HG03558 (cell line): ENCODE data around the gene ATXN1.

ENCODE experiments used
- ATAC-seq: cut with Tn5 transposase; IDR thresholded peaks from one replicate; pipeline ENCODE4 v1.9.1; 2021; ENCODE audit warnings: moderate number of reproducible peaks; ENCODE audit not compliant: unreplicated experiment; ENCODE audit errors: extremely low read depth

ATXN1 gene

GRCh38 chr6:16437095-16437494 is 324.2 kb downstream of the ATXN1 start:
- no peak for ATAC-seq

- no peak for ATAC-seq
Measured at GRCh38 chr6:16436550-16436949, 324.7 kb downstream of the ATXN1 start.

- no peak for ATAC-seq
Measured at GRCh38 chr6:16434885-16435284, 326.4 kb downstream of the ATXN1 start.

- ATAC-seq, result no peak
Measured at GRCh38 chr6:16433338-16433890, 327.8 kb downstream of the ATXN1 start.

- ATAC-seq, result no peak
Measured at GRCh38 chr6:16432075-16433032, 328.9 kb downstream of the ATXN1 start.

- no peak for ATAC-seq
Measured at GRCh38 chr6:16431106-16431505, 330.2 kb downstream of the ATXN1 start.

GRCh38 chr6:16430391-16431089 is 330.7 kb downstream of the ATXN1 start:
- ATAC-seq, result no peak

- ATAC-seq, result no peak
Measured at GRCh38 chr6:16429669-16430068, 331.6 kb downstream of the ATXN1 start.

- ATAC-seq, result no peak
Measured at GRCh38 chr6:16427124-16427523, 334.1 kb downstream of the ATXN1 start.

GRCh38 chr6:16425881-16426615 is 335.2 kb downstream of the ATXN1 start:
- no peak for ATAC-seq

- no peak for ATAC-seq
Measured at GRCh38 chr6:16421462-16421960, 339.7 kb downstream of the ATXN1 start.

GRCh38 chr6:16420715-16421461 is 340.4 kb downstream of the ATXN1 start:
- ATAC-seq, result peak; percentile 45

- ATAC-seq, result no peak
Measured at GRCh38 chr6:16420337-16420714, 340.9 kb downstream of the ATXN1 start.

GRCh38 chr6:16419636-16420336 is 341.5 kb downstream of the ATXN1 start:
- peak; percentile 45 for ATAC-seq

- ATAC-seq, result no peak
Measured at GRCh38 chr6:16418151-16418550, 343.1 kb downstream of the ATXN1 start.

GRCh38 chr6:16415677-16416076 is 345.6 kb downstream of the ATXN1 start:
- ATAC-seq, result no peak

GRCh38 chr6:16414205-16414604 is 347.1 kb downstream of the ATXN1 start:
- ATAC-seq, result peak; percentile 40

GRCh38 chr6:16413399-16413798 is 347.9 kb downstream of the ATXN1 start:
- ATAC-seq, result no peak

GRCh38 chr6:16412982-16413381 is 348.3 kb downstream of the ATXN1 start:
- no peak for ATAC-seq
